Fibroblast of skin of right biceps (primary cell): ENCODE data around the gene FUOM.

Experiments used
- DNase-seq: peaks from one replicate; pipeline ENCODE4 v3.0.0-alpha.2; 2013

FUOM gene

GRCh38 chr10:133366130-133366478, 8.3 kb upstream of the FUOM start:
- no peak for DNase-seq

DNA sequence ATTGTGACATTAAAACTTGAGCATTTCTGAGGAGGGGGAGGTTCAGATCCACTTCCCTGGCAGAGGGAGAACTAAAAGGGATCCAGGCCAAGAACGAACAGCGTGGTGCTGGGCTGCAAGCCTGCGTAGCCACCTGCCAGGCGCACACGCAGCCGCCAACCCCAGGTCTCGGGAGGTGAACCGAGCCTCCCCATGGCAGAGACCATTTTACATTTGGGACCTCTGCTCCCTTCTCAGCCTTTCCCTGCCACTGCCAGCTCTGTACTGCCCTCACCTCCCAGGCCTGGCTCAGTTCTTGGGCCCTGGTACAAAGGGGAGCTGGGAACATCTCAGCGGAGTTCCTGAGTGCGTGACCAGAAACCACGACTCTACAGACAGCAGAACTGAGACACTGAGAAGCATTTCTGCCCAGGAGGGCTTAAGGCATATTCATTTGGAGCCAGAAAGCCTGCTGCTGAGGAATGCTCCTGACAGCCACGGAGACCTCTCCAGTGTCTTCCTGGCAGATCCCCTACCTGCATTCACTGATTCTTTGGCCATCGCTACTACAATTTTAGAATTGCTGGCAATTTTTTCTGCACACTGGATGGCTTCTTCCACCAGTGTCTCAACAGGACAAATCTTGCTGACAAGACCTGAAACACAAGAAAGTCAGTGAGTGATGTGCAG, 7.8 kb upstream of the FUOM start:
- no peak for DNase-seq

- DNase-seq, result no peak
Observed at GRCh38 chr10:133364645-133365431, 7.0 kb upstream of the FUOM start.

DNA sequence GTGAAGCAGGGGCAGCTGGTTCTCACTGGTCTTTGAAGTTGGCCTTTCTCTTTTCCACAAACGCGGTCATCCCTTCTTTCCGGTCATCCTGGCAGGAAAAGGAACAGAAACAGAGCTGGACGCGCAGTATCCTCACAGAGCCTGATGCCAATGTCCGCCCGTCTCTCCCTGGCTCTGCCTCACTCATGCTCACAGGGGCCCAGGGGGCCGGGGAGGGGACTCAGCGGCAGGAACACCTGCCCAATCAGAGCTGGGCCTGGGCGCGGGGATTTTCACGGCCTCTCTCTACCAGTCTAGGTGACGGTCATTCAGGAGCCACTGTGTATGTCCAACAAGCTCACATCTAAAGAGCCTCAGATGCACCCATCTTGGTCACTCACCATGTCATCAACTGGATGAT, 5.0 kb upstream of the FUOM start:
- no peak for DNase-seq

- DNase-seq, result no peak
Observed at GRCh38 chr10:133361773-133362441, 4.1 kb upstream of the FUOM start.

- DNase-seq, result no peak
Observed at GRCh38 chr10:133361227-133361626, 3.4 kb upstream of the FUOM start.

DNA sequence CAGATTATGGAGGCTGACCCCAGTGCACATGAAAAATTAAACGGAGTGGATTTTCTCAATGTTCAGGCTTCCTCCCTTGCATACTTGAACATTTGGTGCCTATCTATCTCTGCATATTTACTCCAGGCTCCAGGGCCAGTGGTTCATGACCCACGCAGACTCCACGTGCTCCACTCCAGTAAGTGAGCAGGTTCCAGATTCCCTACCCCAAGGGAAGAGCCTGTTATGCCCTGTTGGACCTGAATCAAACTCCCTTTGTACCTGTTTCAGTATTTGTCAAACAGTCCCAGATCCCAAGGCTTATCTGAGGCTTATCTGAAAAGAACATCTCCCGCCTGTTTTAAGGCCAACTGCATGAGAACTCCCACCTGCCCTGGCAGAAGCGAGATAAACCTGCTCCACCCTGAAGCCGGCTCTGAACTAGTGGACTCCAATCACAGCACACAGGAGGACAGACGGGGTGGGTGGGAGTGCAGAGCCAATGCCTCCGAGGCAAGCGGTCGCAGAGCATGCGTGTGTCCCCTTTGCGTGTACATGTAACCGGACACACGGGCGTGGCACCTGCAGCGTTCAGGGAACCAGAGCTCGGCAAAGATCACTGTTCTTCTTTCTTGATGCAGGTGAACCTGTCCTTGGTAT, 2.3 kb upstream of the FUOM start:
- no peak for DNase-seq

DNA sequence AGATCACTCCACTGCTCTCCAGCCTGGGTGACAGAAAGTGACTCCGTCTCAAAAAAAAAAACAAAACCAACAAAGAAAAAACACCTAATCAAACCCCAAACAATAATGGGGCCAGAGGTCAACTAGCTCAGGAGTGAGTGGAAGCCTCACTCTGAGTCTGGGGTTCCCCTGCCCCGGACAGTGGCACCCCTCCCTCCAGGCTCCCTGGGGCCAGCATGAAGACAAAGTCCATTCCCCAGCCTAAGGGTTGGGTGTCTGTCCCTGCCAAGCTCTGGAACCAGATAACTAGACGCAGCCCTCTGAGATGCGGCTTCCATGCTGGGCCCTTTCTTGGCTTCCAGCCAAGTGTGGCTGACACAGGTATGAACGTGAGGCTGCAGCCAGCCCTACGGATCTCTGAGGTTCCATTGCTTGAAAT, 1.7 kb upstream of the FUOM start:
- DNase-seq, result no peak

- no peak for DNase-seq
Observed at GRCh38 chr10:133358925-133359310, 1.1 kb upstream of the FUOM start.

DNA sequence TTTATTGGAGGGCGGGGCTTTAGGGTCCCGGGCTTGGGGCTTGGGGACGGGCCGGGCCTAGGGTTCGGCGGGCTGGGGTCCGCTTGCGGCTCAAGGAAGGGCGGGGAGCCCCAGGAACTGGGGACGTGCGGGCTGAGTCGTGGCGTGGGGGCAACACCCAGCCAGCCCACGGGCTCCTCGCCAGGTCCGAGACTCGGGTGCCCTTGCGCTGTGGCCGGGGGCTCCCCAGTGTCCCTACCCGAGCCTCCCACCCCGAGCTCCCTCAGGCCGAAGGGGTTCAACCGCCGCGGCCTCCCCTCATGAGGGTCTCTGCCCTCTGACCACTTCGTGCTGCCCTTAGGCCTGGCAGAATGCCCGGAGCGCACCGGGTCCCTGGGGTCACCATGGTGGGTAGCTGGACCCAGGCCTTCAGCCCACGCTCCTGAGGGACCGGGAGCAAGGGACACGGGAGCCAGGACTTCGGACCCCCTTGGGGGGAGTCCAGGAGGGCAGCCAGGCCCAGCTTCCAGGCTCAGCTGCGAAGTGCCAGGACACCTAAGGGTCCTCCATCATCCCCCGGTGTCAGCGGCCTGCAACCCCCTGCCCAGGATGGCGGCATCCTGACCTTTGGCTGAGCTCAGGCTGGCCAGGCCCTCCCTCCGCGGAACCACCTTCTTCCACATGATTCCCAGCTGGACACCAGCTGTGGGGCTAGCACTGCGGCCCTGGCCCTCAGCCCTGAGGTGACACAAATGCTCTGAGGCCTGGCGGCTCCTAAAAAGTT, 524 bp upstream of the FUOM start:
- DNase-seq, result no peak

DNA sequence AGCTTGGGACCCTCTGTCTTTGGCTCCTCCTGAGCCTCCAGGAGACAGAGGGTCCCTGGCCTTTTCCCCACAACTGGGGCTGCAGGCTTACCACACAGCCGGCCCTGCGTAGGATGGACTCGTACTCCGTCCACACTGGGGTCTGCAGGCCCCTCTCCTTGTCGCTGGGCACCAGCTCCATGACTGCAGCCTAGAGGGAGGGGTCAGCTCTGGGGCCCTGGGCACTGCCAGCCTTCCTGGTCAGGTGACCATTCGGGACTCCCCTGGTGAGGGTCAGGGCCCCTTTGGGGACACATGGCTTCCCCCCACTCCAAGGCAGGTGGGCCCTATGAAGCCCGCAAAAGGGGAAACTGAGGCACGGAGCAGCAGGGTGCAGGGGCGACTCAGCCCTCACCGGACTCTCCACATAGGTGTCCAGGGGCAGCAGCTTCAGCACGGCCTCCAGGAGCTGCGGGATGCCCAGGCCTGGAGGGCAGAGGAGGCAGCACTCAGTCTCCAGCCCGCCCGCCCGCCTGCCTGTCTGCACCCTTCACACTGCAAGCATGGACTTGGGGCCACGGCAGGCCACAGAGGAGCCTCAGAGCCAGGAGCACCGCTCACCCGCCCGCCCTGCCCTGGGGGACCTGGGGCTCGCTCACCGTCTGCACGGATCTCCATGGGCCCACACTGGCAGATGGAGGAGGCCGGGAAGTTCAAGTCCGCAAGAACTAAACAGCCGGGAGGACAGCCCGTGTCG, 1.1 kb downstream of the FUOM start:
- DNase-seq, result no peak

- DNase-seq, result no peak
Observed at GRCh38 chr10:133355991-133356390, 1.8 kb downstream of the FUOM start.

- no peak for DNase-seq
Observed at GRCh38 chr10:133355266-133355665, 2.6 kb downstream of the FUOM start.

DNA sequence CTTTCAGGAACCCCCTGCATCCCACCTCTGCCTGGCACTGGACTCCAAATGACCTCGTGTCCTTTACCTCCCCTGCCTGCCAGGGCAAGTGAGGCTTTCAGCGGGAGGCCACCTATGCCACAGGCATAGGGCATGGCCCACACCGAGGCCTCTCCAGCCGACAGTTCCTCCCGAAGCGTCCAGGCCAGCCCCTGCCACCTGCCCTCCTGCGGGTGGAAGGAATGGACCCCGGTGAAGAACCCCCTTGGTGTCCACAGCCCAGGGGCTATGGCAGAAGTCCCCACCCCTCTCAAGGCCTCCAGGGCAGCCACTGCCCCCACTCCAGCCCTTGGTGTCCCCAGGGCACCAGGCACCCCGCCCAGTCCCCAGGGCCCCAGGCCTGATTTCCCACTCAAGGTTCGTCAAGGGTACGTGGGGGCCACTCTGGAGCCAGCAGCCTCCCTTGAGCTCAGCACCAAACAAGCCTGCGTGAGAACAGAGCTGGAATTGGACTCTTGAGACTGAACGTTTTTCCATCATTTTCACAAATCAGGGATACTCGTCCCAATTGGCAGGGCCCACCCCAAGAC, 3.1 kb downstream of the FUOM start:
- no peak for DNase-seq

DNA sequence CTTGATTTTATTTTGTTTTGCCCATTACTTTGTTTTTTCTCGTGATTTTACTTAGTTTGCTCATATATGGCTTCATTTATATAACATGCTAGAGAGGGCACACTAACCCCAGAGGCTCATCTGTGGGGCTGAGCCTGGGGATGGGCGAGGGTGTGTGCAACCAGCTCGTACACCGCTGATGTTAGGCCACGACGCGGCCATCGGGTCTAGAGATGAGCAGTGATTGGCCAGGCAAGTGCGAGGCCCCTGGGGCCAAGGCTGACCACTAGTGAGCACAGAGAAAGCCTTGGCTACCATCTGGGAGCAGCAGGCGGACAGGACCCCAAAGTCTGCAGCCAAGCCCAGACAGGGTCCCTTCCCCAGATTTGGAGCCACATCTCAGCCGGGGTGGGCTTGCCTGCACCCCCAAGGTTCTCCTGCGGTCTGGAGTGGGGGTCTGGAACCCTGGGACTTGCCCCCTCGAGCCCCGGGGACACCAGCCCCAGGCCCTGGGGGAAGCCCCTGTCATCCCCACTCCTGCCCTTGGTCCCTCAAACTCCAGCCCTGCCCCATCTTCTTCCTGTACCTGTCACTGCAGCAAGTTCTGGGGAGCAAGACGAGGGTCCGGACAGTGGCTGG, 3.7 kb downstream of the FUOM start:
- DNase-seq, result no peak

- DNase-seq, result no peak
Observed at GRCh38 chr10:133353202-133353959, 4.4 kb downstream of the FUOM start.

DNA sequence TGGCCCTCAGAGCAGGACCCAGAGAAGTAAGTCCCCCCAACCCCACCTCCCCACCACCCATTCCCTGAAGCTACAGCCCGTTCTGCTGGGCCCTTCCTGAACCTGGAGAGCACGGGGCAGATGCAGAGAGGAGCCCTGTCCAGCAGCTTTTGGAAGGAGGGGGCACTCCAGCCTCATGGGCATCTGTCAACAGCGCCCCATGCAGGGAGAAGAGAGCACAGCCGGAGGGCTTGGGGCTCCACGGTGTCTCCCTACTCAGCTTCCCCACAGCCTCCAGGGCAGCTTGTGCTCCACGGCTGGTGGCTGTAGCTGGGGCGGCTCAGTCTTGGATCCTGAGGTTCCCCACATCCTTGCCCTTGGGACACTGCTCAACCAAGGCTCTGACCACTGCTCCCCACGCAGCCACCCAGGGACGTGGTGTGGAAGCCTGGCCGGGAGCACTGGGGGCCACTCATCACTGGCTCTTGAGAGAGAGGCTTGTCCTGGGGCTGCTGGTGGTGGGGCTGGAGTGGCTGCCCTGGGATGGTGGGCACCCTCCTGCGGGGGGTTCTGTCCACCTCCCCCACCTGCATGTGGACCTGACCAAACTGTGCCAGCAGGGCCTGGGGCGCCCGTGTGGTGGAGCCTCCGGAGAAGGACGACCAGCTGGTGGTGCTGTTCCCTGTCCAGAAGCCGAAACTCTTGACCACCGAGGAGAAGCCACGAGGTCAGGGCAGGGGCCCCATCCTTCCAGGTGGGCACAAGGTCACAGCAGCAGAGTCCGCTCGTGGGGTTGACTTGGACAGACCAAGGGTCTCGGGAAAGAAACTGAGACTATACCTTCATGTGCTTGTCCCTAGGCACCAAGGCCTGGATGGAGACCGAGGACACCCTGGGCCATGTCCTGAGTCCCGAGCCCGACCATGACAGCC, 6.2 kb downstream of the FUOM start:
- DNase-seq, result no peak

- DNase-seq, result no peak
Observed at GRCh38 chr10:133350950-133351329, 6.9 kb downstream of the FUOM start.

GRCh38 chr10:133350283-133350949, 7.4 kb downstream of the FUOM start:
- no peak for DNase-seq
